GM18517 (cell line): ENCODE measurements around the gene TRIM39.

ENCODE experiments used
- ATAC-seq: cut with Tn5 transposase; IDR thresholded peaks from one replicate; pipeline ENCODE4 v1.9.1; 2021; ENCODE audit warnings: mild to moderate bottlenecking, moderate library complexity; ENCODE audit not compliant: unreplicated experiment

TRIM39 gene

DNA sequence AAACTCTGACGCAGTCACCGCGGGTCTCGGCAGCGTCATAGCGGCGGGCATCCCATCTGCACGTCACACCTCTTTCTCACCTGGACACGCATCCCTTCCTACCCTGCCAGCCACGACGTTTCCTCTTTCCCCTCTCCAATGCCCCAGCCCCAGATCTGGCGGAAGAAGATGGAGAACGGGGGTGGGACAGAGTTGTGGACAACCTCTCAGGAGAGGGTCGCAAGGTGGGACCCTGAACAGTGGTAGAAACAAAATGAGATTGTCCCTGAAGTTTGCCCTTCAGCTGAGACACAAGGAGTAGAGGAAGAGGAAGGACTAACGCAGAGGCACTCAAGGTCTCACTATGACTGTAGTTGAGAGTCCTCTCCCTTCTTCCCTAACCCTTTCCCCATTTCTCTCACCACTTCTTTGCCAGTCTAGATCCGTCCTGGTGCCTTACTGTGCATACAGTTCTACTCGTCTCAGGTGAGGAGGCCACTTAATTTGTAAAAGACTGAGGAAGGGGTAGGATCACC, 562 bp downstream of the TRIM39 start:
- no peak for ATAC-seq

DNA sequence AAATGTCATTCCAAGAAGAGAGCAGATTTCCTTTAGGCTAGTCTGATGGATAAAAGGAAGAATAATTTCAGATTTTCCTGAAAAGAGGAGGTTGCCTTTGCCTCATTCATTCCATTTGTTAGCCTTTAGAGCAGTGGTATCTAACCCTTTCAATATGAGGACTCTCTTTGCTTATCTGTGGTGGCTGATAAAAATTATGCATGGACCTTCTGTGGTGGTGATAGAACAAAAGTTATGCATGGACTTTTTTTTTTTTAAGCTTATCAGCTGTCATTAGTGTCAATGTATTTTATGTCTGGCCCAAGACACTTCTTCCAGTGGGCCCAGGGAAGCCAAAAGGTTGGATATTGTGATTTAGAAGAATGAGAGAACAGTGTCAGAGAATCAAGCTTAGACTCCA, 1.7 kb downstream of the TRIM39 start:
- ATAC-seq = no peak

DNA sequence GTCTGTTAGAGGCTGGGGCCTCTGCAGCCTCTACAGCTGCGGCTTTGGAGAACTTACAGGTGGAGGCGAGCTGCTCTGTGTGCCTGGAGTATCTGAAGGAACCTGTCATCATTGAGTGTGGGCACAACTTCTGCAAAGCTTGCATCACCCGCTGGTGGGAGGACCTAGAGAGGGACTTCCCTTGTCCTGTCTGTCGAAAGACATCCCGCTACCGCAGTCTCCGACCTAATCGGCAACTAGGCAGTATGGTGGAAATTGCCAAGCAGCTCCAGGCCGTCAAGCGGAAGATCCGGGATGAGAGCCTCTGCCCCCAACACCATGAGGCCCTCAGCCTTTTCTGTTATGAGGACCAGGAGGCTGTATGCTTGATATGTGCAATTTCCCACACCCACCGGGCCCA, 2.6 kb downstream of the TRIM39 start:
- ATAC-seq = no peak

DNA sequence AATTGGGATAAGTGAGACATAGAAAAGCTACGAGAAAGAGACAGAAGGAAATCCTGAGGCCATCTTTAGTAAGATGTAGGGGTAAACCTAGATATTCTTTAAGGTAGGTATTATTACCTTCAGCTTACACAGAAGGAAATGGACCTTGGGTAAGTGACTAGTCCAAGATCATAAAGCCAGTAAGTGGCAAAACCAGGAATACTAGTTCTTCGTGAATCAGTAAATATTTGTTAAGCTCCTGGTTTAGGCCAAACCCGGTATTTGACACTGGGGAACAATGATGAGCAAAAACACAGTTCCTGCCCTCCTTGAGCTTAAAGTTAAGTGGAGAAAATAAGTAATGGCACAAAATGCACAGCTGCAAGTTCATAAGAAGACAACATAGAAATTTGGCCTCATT, 5.3 kb downstream of the TRIM39 start:
- no peak for ATAC-seq

DNA sequence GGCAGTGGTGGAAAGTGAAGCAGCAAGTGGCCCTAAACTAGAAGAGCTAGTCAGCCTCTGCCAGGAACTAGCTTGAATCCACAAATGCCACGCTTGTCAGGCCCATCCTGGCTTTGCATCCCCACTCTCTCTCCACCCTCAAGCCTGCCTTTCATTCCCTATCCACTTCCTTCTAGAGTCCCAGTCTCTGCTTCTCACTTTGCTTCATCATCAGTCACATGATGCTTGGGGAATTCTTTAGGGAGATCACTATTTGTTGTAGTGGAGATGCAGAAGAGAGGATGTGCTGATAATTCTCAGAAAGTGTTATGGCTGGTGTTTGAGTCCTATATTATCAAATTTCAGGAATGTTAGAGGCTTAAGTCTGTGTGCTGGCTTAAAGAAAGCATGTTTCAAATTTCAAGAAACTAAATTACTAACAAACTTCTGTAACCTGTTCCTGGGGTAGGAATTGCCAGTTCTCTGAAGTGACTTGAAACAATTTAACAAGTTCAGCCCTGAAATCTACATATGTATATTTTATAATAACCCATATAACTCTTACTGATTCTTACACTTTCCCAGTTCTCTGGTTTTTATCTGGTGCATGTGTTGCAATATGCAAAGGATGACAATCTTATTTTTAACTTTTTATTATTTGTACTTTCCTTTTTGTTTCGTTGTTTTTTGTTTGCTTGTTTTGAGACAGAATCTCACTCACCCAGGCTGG, 7.5 kb downstream of the TRIM39 start:
- no peak for ATAC-seq

DNA sequence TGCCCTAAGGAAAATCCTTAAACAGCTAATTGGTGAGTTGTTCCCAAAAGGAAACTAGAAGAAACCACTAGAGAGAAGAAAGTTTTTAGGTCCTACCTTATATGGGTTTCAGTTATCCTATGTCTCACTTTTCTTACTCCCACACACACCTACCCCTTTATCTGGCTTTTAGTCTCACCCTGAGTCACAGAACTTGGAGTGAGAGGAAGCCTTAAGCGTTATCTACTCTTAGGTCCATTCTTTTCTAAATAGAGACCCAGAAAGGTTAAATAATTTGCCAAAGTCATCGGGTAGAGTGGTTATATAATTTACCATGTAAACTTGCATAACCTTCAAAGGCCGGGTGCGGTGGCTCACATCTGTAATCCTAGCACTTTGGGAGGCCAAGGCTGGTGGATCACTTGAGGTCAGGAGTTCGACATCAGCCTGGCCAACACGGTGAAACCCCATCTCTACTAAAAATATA, 13.9 kb downstream of the TRIM39 start:
- no peak for ATAC-seq

DNA sequence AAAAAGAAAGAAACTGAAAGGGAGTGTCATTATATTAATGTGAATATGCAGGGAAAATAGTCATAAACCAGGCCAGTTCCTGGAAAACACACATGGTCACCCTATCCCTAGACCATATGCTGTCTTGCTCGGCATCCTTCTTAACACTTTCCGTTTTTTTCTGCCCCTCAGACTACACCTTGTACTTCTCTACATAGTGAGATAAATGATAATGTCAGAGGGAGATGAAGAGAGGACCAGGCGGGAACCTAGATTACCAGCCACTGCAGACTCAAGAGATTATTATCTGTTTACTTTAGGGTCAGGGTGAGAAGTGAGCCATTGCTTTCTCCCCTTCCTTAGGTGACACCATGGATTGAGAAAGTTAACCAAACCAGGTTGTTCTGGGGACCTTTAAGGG, 14.5 kb downstream of the TRIM39 start:
- no peak for ATAC-seq

DNA sequence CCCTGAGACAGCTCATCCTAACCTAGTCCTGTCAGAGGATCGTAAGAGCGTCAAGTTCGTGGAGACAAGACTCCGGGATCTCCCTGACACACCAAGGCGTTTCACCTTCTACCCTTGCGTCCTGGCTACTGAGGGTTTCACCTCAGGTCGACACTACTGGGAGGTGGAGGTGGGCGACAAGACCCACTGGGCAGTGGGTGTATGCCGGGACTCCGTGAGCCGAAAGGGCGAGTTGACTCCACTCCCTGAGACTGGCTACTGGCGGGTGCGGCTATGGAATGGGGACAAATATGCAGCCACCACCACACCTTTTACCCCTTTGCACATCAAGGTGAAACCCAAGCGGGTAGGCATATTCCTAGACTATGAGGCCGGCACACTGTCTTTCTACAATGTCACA, 15.0 kb downstream of the TRIM39 start:
- no peak for ATAC-seq

DNA sequence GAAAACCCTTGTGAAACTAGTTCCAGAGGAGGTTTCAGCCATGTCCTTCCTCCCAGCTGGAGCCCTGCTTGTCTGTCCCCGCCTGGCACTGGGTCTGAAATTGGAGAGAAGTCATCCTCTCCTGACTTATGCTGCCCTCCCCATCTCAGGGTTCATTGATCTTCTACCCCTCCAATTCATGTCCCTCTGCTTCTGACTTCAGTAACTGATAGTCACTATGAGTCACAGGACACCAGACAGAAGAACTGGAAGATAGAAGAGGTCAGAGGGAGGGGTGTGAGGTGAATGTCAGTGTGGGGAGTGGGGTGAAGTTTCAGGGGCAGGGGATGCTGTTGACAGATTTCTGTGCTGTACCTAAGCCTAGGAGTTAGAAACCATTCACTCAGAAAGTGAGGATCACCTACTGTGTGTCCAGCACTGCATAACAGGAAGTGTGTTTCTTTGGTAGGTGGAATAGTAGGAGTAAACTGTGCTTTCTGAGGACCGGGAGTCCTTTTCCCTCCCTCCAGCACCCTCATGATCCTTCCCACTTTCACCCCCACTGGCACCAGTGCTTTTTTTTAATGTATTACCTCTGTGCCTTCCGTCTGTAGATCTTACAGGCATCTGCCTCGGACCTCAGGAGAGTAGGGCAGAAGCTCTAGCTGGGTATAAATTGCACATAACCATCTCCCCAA, 17.6 kb downstream of the TRIM39 start:
- no peak for ATAC-seq

DNA sequence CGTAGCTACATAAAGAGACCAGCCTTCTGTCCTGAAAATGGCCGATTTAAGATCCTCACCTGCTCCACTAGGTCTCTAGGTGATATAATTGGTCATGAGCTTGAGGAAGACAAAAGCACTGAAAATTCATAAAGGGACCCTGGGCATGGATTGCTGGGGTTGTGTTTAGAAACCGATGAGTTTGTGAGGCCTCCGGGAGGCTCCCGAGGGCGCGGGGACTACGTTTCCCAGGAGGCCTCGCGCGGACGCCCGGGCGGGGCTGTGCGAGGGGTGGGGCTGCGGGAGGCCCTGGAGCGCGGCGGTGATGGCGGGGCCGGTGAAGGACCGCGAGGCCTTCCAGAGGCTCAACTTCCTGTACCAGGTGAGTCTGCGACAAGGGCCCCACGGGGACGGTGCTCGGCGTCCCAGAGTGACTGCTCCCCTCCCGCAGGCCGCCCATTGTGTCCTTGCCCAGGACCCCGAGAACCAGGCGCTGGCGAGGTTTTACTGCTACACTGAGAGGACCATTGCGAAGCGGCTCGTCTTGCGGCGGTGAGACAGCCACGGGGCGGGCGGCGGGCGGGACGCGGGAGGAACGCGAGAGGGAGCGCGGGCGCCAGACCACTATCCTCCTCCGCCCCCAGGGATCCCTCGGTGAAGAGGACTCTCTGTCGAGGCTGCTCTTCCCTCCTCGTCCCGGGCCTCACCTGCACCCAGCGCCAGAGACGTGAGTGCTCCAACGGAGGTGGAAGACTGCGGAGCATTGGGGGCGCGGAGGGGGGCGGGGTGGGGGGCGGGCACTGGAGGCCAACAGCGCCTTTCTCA, 18.3 kb downstream of the TRIM39 start, which contains the start of gene RPP21:
Gene RPP21 (plus strand): TSS at position 289 of the 804 bp plus-strand sequence. CDS start 16 bp downstream, at position 305.
- ATAC-seq = peak; percentile 80

DNA sequence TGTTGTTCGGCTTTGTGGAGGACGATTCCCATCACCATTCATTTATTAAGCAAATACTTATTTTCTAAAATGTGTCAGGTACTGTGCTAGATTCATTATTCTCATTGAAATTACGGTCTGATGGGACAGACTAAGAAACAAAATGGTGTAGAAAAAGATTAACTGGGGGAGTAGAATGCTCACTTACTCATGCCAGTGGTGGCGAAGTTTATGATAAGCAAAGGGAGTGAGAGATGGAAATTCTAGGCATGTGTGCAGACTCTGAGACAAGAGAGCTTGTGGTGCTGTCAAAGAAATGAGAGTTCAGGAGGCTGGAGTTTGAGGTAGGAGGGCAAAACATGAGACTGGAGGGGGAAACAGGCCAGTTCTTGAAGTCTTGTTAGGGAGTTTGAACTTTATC, 19.1 kb downstream of the TRIM39 start:
- no peak for ATAC-seq

DNA sequence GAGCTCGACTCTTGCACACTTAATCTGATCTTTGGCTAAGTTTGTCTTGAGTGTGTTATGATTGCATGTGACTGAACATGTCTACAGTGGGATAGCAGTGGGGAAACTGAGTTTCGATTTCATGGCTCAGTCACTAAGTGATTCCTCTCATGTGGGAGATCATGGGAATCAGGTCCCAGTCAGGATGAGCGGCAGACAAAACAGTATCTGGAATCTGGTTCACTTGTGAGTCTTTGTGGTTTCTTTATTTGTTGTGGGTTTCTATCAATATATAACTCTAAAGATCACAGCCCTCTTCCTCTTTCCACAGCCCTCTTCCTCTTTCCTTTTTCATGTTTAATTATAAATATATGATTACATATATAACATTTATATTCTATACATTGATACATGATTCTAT, 22.2 kb downstream of the TRIM39 start:
- ATAC-seq = no peak

DNA sequence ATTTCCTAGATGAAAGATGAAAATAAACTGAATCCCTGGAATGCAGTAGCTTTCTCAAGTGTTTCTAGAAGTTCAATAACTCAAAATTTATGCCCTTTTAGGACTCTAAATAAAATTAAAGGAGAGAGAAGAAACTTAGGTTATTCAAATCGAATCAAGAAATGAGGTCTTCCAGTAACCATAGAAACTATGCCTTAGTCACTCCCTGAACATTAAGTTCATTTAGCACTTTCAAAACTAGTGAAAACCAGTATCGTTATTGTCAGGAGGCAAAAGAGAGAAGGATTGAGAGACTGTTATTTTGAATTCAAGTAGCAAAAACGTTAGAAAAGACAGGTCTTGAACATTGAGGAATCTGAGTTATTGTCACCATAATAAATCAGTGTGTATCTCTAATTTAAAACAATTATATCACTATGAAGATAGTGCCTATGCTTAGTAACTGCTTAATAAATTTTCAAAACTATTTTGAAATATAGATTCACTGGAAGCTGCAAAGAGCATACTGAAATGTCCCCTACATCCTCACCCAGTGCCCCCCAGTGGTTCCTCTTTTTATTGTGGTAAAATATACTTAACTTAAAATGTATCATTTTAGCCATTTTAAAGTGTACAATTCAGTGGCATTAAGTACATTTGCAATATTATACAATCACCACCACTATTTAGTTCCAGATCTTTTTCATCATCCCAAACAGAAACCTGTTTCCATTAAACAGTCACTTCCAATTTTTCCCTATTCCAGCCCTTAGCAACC, 22.9 kb downstream of the TRIM39 start:
- no peak for ATAC-seq

DNA sequence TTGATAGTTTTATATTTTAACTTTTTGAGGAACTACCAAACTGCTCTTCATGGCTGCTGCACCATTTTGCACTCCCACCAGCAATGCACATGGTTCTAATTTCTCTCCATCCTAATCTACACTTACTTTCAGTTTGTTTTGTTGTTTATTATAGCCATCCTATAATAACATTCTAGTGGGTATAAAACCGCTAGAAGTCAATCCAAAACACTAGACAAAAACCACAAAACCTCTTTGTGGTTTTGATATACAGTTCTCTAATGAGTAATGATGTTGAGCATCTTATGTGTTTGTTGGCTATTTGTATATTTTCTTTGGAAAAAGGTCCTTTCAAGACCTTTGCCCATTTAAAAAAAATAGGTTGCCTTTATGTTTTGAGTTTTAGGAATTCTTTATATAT, 23.8 kb downstream of the TRIM39 start:
- ATAC-seq = no peak

DNA sequence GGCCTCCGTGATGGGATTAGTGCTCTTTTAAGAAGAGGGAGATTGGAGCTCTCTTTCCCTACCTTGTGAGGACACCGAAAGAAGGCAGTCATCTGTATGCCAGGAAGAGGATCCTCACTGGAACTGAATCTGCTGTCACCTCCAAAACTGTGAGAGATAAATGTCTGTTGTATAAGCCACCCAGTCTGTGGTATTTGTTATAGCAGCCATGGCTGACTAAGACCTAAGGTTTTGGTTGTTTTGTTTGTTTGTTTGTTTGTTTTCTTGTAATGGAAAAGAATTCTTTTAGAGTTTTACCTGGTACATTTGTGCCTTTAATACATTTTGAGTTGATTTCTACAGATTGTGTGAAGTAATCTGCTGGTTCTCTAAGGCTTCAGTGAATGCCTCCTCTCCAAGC, 25.8 kb downstream of the TRIM39 start:
- no peak for ATAC-seq

DNA sequence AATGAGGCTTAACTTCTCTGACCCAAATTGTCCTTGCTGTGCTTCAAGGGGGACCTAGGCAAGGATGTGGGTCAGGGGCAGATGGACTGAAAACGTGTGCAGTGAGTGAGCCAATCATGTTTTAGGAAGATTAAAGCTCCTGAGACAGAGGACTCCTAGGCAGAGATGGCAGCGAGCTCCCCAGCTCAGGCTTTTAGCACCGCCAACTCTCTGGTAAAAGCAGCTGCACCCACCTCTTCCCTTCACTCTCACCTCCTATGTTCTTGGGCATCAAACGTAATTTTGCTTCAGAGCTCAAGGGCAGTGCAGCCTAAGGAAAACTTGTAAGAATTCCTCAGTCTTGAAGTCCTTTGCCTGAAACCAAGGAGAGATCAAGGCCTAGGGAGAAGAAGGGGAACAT, 28.6 kb downstream of the TRIM39 start:
- no peak for ATAC-seq

DNA sequence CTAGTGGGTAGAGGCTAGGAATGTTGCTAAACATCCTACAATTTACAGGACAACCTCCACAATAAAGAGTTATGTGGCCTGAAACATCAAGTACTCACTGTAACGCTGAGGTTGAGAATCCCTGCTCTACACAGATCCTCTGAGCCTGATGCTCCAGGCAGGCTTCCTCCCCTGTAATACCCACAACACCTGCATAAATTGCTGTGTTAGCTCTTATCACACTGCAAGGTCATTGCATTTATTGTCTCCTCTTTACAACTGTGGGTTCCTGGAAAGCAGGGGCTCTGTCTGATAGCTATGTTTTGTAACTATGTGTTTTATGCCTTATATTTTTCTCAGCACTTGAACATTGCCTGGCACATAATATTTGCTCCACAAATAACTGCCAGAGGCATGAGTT, 29.8 kb downstream of the TRIM39 start:
- no peak for ATAC-seq

DNA sequence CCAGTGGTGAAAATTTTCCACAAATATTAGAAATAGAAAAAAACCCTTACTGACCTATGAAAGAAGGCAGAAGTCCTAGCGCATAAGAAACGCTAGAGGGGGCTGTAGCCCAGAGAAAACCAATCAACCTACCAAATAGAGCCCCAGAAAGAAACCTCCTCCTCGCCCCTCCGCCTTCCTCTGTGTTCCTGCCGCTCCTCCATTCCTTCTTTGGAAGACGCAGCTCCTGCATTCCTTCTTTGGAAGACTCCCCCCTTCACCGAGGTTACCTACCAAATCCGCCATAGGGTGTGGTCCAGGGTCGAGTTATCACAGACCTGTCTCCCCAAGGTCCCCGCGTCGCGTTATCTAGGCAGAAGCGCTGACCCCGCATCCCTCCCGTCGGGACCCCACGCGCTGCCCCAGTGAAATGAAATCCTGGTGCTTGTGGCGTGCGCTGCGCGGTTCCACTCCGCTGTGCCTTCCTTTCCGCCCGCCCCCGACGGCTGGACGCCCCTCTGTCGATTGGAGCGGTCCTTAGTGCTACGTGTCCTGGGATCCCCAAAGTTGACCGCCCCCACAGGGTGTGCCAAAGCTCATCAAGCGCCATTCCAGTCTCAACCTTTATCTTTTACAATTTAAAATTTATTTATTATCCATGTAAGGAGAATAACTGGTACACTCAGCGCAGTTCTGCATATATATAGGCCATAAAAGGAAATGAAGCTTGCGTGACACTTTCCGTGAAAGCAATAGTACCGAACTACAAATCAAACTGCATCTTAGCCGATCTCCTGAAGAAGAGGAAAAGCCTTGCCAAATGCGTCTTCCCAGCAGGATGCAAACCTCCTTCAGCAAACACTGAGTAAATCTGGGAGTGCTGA, 31.2 kb downstream of the TRIM39 start:
- ATAC-seq = no peak

DNA sequence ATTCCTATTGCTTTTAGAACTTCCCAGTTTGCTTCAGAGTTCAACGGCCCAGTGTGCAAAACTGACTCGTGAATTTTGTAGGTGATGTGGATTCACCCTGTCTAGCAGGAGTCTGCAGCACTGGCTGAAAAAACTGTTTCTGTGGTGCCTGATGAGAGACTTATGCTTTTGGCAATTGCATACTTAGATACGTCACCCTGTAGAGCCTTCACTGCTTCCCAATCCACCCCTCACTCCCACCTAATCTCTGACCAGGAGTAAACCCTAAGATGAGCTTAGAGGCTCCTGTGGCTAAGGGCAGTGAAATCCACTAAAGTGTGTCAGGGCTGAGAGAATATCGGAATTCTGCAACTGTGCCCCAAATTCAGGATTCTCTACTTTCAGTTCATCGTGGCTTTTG, 32.5 kb downstream of the TRIM39 start:
- ATAC-seq = no peak

DNA sequence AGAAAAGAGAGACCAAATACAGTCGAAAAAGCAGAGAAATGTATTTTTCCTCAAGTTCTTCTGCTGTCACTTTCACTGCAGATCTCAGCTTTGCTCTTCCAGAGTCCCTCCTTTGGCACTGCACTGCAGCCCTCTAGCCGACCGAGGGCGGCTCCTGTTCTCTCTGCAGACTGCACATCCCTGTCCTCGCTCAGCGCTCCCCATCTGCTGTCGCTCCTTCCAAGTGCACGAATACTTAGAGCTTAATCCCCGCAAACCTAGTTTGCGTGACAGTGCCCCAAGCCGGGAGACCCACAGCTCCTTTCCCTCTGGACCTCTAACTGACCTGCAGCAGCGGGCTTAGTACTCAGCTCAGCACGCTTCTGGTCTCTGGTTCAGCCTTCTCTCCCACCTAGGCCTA, 33.4 kb downstream of the TRIM39 start:
- no peak for ATAC-seq
